Hepatocyte (in vitro differentiated cells): ENCODE measurements around the gene ADORA1. TPM values are rescaled to one million over a fixed set of nuclear protein-coding genes. Genes with fewer than 3 reads are reported as not detected.

Experiments
- DNase-seq: peaks from one replicate; pipeline ENCODE4 v3.0.0-alpha.2; 2016; ENCODE audit warnings: low spot score
- H2AFZ ChIP-seq: fragments of 200-600 bp; sonication (generic); 2 replicates; pipeline ENCODE4 v1.6.0; 2016; ENCODE audit warnings: antibody characterized with exemption, mild to moderate bottlenecking
- H3K27ac ChIP-seq: fragments of 200-600 bp; sonication (generic); 2 replicates; pipeline ENCODE4 v1.5.1; 2016; ENCODE audit warnings: mild to moderate bottlenecking
- H3K27me3 ChIP-seq: fragments of 200-600 bp; sonication (generic); 2 replicates; pipeline ENCODE4 v1.6.1; 2016
- H3K36me3 ChIP-seq: fragments of 200-600 bp; sonication (generic); replicated peaks from 2 replicates; pipeline ENCODE4 v1.5.1; 2016; ENCODE audit warnings: low read depth; ENCODE audit not compliant: insufficient read depth
- H3K4me1 ChIP-seq: fragments of 200-600 bp; sonication (generic); 2 replicates; pipeline ENCODE4 v1.5.1; 2016; ENCODE audit warnings: mild to moderate bottlenecking, moderate library complexity; ENCODE audit not compliant: insufficient read depth
- H3K4me2 ChIP-seq: fragments of 200-600 bp; sonication (generic); 2 replicates; pipeline ENCODE4 v1.6.0; 2016
- H3K4me3 ChIP-seq: fragments of 200-600 bp; sonication (generic); 2 replicates; pipeline ENCODE4 v1.5.1; 2016; ENCODE audit warnings: mild to moderate bottlenecking
- H3K79me2 ChIP-seq: fragments of 200-600 bp; sonication (generic); 2 replicates; pipeline ENCODE4 v1.6.0; 2017; ENCODE audit warnings: mild to moderate bottlenecking
- H3K9me2 ChIP-seq: fragments of 200-600 bp; sonication (generic); replicated peaks from 2 replicates; pipeline ENCODE4 v1.6.0; 2017; ENCODE audit warnings: mild to moderate bottlenecking; ENCODE audit not compliant: insufficient read depth
- H3K9me3 ChIP-seq: fragments of 200-600 bp; sonication (generic); 2 replicates; pipeline ENCODE4 v1.5.1; 2016; ENCODE audit warnings: low read depth, mild to moderate bottlenecking
- H4K20me1 ChIP-seq: fragments of 200-600 bp; sonication (generic); 2 replicates; pipeline ENCODE4 v1.6.0; 2016; ENCODE audit warnings: mild to moderate bottlenecking; ENCODE audit not compliant: insufficient read depth, poor library complexity, severe bottlenecking
- CTCF ChIP-seq: fragments of 200-600 bp; sonication (generic); IDR thresholded peaks from 2 replicates; pipeline ENCODE4 v1.5.1; 2016; ENCODE audit warnings: antibody characterized with exemption, mild to moderate bottlenecking; ENCODE audit not compliant: poor library complexity
- EZH2 ChIP-seq: fragments of 200-600 bp; sonication (generic); IDR thresholded peaks from 2 replicates; pipeline ENCODE4 v1.6.1; 2016; ENCODE audit warnings: antibody characterized with exemption, mild to moderate bottlenecking, borderline replicate concordance
- EZH2phosphoT487 ChIP-seq: fragments of 200-600 bp; sonication (generic); IDR thresholded peaks from one replicate; pipeline ENCODE4 v1.6.1; 2018; ENCODE audit warnings: antibody characterized with exemption, mild to moderate bottlenecking, low read depth, moderate library complexity; ENCODE audit not compliant: unreplicated experiment, severe bottlenecking
- WGBS: methylation state at CpG from one replicate; pipeline ENCODE4 v1.1.6; 2016; ENCODE audit warnings: low lambda C conversion rate; ENCODE audit errors: missing lambda C conversion rate; 5-methylcytosine and 5-hydroxymethylcytosine counted together
- polyA plus RNA-seq: library from polyadenylated mRNA; unstranded; fragments of >200 nt; fragmentation: Nextera tagmentation; extraction: Ambion mirVana; gene quantifications from 2 replicates; pipeline ENCODE4 v1.2.1, GENCODE V29; 2016
- total RNA-seq: library from RNA; depleted of rRNA; stranded (reverse); fragments of >200 nt; gene quantifications from 2 replicates; pipeline ENCODE4 v1.2.3, GENCODE V29; 2014

Gene ADORA1
- total and polyA plus RNA-seq, 2 experiments from 2014 or later = 2.0 to 2.3 TPM

- H3K9me2 ChIP-seq = no peaks in the 10 kb centered on the region
- H3K36me3 ChIP-seq = no peaks in the 10 kb centered on the region
- TF ChIP-seq EZH2phosphoT487 (no peak), EZH2 (no peak), CTCF (no peak)
- no peak overlapping the region for H3K27ac ChIP-seq
- peaks cover 16% of the 10 kb centered on the region for H3K4me1 ChIP-seq
- no peaks in the 10 kb centered on the region for H3K79me2 ChIP-seq
- no peaks in the 10 kb centered on the region for H4K20me1 ChIP-seq
- 88% methylated on average over 7 of the region's 7 CpGs for WGBS
- no peak overlapping the region for H3K4me3 ChIP-seq
- H3K4me2 ChIP-seq = no peak overlapping the region
- H3K27me3 ChIP-seq = no peaks in the 10 kb centered on the region
- H3K9me3 ChIP-seq = no peaks in the 10 kb centered on the region
- DNase-seq = no peak
- H2AFZ ChIP-seq = no peak overlapping the region
Measured at GRCh38 chr1:203182387-203182953, 54.9 kb downstream of the ADORA1 start.

GRCh38 chr1:203183828-203184227 is 56.3 kb downstream of the ADORA1 start:
- no peaks in the 10 kb centered on the region for H3K27me3 ChIP-seq
- TF ChIP-seq CTCF (no peak), EZH2 (no peak), EZH2phosphoT487 (no peak)
- no peaks in the 10 kb centered on the region for H3K9me2 ChIP-seq
- H3K9me3 ChIP-seq = no peaks in the 10 kb centered on the region
- no peak for DNase-seq
- no peak overlapping the region for H3K4me2 ChIP-seq
- no peak overlapping the region for H3K4me3 ChIP-seq
- no peaks in the 10 kb centered on the region for H3K79me2 ChIP-seq
- no peak overlapping the region for H2AFZ ChIP-seq
- WGBS = 97% methylated on average over 2 of the region's 2 CpGs
- peaks cover 14% of the 10 kb centered on the region for H3K4me1 ChIP-seq
- no peaks in the 10 kb centered on the region for H3K36me3 ChIP-seq
- H4K20me1 ChIP-seq = no peaks in the 10 kb centered on the region
- no peak overlapping the region for H3K27ac ChIP-seq

- TF ChIP-seq CTCF (no peak), EZH2 (no peak), EZH2phosphoT487 (no peak)
- no peaks in the 10 kb centered on the region for H3K27me3 ChIP-seq
- no peaks in the 10 kb centered on the region for H3K79me2 ChIP-seq
- no peaks in the 10 kb centered on the region for H3K9me2 ChIP-seq
- H3K36me3 ChIP-seq = no peaks in the 10 kb centered on the region
- H3K9me3 ChIP-seq = no peaks in the 10 kb centered on the region
- H4K20me1 ChIP-seq = no peaks in the 10 kb centered on the region
- no peak for DNase-seq
- WGBS = 88% methylated on average over 4 of the region's 4 CpGs
- H2AFZ ChIP-seq = no peak overlapping the region
- no peak overlapping the region for H3K4me3 ChIP-seq
- H3K4me2 ChIP-seq = no peak overlapping the region
- H3K27ac ChIP-seq = no peak overlapping the region
- peaks cover 14% of the 10 kb centered on the region for H3K4me1 ChIP-seq
Measured at GRCh38 chr1:203184467-203184866, 56.9 kb downstream of the ADORA1 start.
